Inferior parietal cortex (tissue), 1 donor: ENCODE measurements around the gene KCTD11.
"Not testable (repeated sequence)": the region's sequence is repeated elsewhere in the genome, so short reads cannot be mapped to it uniquely, and the experiment has no call there.

Experiments used
- DNase-seq: peaks from one replicate; pipeline ENCODE4 v3.0.0-alpha.2; 2016; ENCODE audit errors: extremely low spot score

KCTD11 gene

DNA sequence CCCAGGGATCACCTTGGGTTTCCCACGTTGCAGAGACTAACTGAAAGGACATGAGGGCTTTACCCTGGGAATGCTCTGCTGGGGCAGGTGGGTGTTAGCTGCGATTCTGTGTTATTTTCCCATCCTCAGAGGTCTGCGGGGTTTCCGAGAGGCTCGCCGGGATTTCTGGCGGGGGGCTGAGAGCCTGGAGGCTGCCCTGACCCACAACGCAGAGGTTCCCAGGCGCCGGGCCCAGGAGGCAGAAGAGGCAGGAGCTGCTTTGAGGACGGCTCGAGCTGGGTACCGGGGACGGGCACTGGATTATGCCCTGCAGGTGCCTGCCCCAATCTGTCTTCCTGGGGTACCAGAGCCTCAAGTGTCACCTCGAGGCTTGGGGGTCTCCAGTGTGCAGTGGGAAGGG, 8.7 kb upstream of the KCTD11 start:
- DNase-seq, result no peak

GRCh38 chr17:7346761-7347614, 5.0 kb upstream of the KCTD11 start:
- DNase-seq, result no peak

GRCh38 chr17:7347630-7348477, 4.1 kb upstream of the KCTD11 start:
- DNase-seq, result no peak

DNA sequence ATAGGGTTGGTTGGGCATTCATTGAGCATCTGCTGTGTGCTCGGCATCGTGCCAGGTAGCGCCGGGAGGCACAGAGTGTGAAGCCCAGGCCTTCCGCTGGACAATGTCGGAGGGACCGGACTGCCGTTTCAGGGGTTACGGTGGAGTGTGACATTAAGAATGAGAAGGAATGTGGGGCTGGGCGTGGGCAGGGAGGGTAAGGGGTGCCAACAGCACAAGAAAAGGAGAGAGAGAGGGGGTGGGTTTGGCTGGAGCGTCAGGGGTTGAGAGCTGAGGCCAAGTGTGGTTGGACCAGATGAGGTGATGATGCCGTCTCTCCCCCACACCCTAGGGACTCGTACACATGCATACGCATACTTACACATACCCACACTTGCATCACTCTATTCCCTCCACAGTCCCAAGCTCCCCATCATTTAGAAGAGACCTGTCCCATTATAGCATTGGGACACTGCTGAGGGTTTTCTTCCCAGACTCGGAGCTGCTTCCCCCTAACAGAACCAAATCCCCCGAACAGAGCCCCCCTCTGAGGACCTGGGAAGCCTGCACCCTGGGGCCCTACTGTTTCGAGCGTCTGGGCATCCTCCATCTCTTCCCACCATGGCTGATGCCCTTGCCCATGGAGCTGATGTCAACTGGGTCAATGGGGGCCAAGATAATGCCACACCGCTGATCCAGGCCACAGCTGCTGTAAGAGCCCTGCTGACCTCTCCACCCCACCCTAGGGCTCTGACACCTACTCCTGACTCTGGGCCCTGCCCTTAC, 3.3 kb upstream of the KCTD11 start:
- no peak for DNase-seq

DNA sequence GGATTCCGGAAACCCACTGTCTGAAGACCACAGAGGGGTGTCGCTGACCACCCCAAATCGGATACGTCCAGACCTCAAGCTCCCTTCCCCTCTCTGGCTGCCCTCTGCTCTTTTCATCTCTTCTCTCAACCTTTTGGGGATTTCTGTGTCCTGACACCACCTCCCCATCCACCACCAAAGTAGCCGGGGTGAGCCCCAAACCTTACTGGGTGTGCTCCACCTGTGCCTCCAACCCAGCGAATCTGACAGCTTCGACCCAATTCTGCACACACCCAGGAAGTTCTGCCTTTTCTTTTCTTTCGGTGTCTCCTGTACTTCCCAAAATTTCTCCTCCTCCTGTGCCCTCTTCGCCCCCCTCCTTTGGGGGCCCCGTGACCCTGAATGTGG, 534 bp downstream of the KCTD11 start:
- no peak for DNase-seq

DNA sequence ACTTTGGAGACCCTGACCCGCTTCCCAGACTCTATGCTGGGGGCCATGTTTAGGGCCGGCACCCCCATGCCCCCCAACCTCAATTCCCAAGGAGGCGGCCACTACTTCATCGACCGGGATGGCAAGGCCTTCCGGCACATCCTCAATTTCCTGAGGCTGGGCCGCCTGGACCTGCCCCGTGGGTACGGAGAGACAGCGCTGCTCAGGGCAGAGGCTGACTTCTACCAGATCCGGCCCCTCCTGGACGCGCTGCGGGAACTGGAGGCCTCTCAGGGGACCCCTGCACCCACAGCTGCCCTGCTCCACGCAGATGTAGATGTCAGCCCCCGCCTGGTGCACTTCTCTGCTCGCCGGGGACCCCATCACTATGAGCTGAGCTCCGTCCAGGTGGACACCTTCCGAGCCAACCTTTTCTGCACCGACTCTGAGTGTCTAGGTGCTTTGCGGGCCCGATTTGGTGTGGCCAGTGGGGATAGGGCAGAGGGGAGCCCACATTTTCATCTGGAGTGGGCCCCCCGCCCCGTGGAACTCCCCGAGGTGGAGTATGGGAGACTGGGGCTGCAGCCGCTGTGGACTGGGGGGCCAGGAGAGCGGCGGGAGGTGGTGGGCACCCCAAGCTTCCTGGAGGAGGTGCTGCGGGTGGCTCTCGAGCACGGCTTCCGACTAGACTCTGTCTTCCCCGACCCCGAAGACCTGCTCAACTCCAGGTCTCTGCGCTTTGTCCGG, 1.1 kb downstream of the KCTD11 start:
- no peak for DNase-seq

- peak; percentile 4 for DNase-seq
Measured at GRCh38 chr17:7354262-7354843, 2.4 kb downstream of the KCTD11 start.

DNA sequence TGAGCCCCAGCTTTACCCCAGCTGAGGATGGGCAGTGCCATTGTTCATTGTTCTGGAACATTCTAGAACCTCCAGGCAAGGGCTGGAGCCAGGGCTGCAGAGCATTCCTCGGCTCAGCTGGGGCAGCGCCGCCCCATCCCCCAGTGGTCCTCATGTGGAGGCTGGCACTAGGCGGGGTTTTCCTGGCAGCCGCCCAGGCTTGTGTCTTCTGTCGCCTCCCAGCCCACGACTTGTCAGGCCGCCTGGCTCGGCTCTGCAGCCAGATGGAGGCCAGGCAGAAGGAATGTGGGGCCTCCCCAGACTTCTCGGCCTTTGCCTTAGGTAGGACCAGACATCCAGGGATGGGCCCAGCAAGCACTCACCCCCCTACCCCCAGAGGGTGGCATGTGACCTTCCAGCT, 3.1 kb downstream of the KCTD11 start, which contains the start of gene TMEM95:
TSS of gene TMEM95 (plus strand) at position 104 of the 400 bp plus-strand sequence. CDS start at position 153, 49 bp downstream.
- DNase-seq, result peak; percentile 53

DNA sequence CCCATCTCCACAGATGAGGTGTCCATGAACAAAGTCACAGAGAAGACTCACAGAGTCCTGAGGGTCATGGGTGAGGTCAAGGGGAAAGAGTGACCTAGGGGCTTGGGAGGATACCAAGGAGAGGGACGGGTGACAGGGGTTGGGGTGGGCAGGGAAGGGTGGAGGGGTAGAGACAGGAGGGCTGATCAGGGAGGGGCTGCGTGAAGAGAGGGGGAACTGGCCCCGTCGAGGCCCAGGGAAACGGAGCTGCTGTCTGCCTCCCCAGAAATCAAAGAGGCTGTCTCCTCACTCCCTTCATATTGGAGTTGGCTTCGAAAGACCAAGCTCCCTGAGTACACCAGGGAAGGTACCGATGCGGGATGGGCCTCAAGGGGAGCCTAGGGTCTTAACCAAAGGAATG, 3.6 kb downstream of the KCTD11 start:
- DNase-seq, result no peak

DNA sequence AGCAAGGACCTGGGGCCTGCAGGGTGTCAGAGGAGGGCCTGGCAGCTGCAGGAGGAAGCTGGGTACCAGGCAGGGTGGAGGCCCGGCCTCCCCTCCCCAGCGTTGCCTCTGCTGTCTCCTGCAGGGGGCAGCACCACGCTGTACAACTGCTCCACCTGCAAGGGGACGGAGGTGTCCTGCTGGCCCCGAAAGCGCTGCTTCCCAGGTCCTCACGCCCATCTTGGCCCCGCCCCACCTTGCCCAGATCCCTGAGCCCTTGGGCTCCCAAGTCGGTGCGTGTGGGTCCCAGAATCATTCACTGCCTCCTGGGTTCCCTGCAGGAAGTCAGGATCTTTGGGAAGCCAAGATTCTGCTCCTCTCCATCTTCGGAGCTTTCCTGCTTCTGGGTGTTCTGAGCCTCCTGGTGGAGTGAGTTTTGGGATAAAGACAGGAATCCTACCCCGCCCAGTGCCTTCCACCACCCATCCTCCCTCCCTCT, 4.1 kb downstream of the KCTD11 start:
- peak; percentile 64 for DNase-seq

DNA sequence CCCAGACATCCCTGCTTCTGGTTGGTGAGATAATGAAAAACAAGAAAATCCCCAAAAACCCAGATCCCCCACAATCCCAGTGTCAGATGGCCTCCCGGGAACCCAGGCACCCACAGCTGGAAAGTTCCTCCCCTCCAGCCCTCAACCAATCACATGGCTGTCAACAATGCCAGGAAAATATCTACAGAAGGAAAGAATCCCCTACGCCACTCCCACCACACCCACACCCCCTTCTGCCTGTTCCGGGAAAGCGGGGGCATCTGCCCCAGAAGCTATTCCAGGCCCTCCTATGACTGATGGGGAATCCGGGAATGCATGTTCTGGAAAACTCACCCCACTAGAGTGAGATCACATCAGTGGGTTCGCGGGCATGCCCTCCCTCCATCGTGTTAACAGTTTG, 4.8 kb downstream of the KCTD11 start:
- DNase-seq, result no peak

GRCh38 chr17:7357381-7357780, 5.4 kb downstream of the KCTD11 start:
- DNase-seq, result no peak

- no peak for DNase-seq
Measured at GRCh38 chr17:7361906-7362305, 9.9 kb downstream of the KCTD11 start.

GRCh38 chr17:7363311-7363710, 11.3 kb downstream of the KCTD11 start:
- no peak for DNase-seq

GRCh38 chr17:7365963-7366362, 14.0 kb downstream of the KCTD11 start:
- not testable (repeated sequence) for DNase-seq

GRCh38 chr17:7367083-7367482, 15.1 kb downstream of the KCTD11 start:
- no peak for DNase-seq

GRCh38 chr17:7367918-7368598, 16.1 kb downstream of the KCTD11 start:
- DNase-seq, result no peak

GRCh38 chr17:7368599-7368994, 16.6 kb downstream of the KCTD11 start:
- DNase-seq, result not testable (repeated sequence)

DNA sequence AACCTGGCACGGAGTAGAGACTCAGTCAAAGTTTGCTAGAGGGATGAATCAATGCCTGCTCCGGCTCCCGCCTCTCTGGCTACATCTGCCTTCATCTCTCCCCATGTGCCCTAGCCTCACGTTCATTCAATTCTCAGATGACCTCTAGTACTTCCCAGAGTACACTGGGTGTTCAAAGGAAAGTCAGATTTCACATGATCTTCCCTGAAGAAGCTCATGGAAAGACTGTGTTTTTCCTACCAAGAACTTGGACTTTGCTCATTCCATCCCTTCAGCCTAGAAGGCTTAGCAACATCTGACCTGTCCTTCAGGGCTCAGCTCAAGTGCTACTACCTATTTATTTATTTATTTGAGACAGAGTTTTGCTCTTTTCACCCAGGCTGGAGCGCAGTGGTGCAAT, 17.9 kb downstream of the KCTD11 start:
- no peak for DNase-seq

- DNase-seq, result no peak
Measured at GRCh38 chr17:7370853-7371252, 18.9 kb downstream of the KCTD11 start.
